Kidney (tissue), 14 donors: ENCODE results near the gene FAM219A. TPM values are rescaled to one million over a fixed set of nuclear protein-coding genes. Genes with fewer than 3 reads are reported as not detected.
"Not testable (repeated sequence)": the region's sequence is repeated elsewhere in the genome, so short reads cannot be mapped to it uniquely, and the experiment has no call there.

Experiments used
- DNase-seq, 5 donors: peaks; one replicate each; pipeline ENCODE4 v3.0.0-alpha.2; 2013 to 2020
- FAIRE-seq: peaks from 2 replicates; lab custom pipeline; 2012; peaks lifted over from hg19 to GRCh38; lab: Jason Lieb, UNC
- H3K27ac ChIP-seq, 2 donors: one replicate each; pipeline ENCODE4 v1.7.0; 2013; ENCODE audit warnings: low read depth in 2 of 2, low read length in 2 of 2, inconsistent platforms in 1 of 2
- H3K27me3 ChIP-seq: one replicate; pipeline ENCODE4 v1.7.1; 2013; ENCODE audit warnings: low read length, inconsistent platforms; ENCODE audit not compliant: control insufficient read depth, insufficient read depth
- H3K36me3 ChIP-seq, 3 donors: one replicate each; pipeline versions ENCODE4 v1.7.0 to v1.7.1; 2013; ENCODE audit warnings: low read length in 3 of 3, control low read depth in 1 of 3, inconsistent platforms in 1 of 3; ENCODE audit not compliant: insufficient read depth in 3 of 3, control insufficient read depth in 2 of 3
- H3K4me1 ChIP-seq, 3 donors: one replicate each; pipeline versions ENCODE4 v1.7.0 to v1.7.1; 2013; ENCODE audit warnings: low read length in 3 of 3, inconsistent platforms in 1 of 3, low read depth in 1 of 3; ENCODE audit not compliant: control insufficient read depth in 2 of 3, insufficient read depth in 2 of 3
- H3K4me3 ChIP-seq, 3 donors: one replicate each; pipeline versions ENCODE4 v1.7.0 to v1.8.1; 2013; ENCODE audit warnings: low read length in 3 of 3, control low read depth in 1 of 3, inconsistent platforms in 1 of 3
- H3K9ac ChIP-seq, 3 donors: one replicate each; pipeline versions ENCODE4 v1.7.0 to v1.7.1; 2013; ENCODE audit warnings: low read length in 3 of 3, control low read depth in 1 of 3, inconsistent platforms in 1 of 3
- H3K9me3 ChIP-seq, 3 donors: one replicate each; pipeline versions ENCODE4 v1.7.0 to v1.7.1; 2013; ENCODE audit warnings: low read length in 3 of 3, control low read depth in 1 of 3, inconsistent platforms in 1 of 3; ENCODE audit not compliant: control insufficient read depth in 2 of 3, insufficient read depth in 1 of 3
- intact Hi-C: fragments of 100-400 bp; cut with DNase I; formaldehyde crosslinking; loops from one replicate; pipeline ENCODE4 v1.11.1; 2022
- polyA plus RNA-seq: library from polyadenylated mRNA; stranded (reverse); fragments of 350-450 nt; fragmentation: Illumina TruSeq; extraction: RNeasy Lipid Tissue Mini Kit (QIAGEN cat#74804); gene quantifications from one replicate; pipeline ENCODE4 v1.2.3, GENCODE V29; 2014; ENCODE audit warnings: low read depth, low replicate concordance; ENCODE audit not compliant: insufficient read depth
- total RNA-seq: library from RNA; stranded (reverse); fragmentation: NEBNext Ultra II Directional; extraction: Animal tissue kit (Norgen Biotek cat#: 25700); gene quantifications from one replicate; pipeline ENCODE4 v1.2.1, GENCODE V29; 2021
- TF ChIP-seq, protein P1 (sequence below): IDR thresholded peaks from 3 replicates; pipeline ENCODE4 v1.5.1; 2012; ENCODE audit warnings: mild to moderate bottlenecking, moderate library complexity, borderline replicate concordance; ENCODE audit not compliant: insufficient read depth; ENCODE audit errors: extremely low read depth
- donor health status: control.
- donor health status: control.
- donor health status: control.
- donor health status: control.
- donor health status: control.
- donor health status: DM: yes; HTN: yes; CAD: no.
- donor health status: Normal renal cell carcinoma (clear cell type).

The FAM219A gene
- total and polyA plus RNA-seq, 2 donors from 2014 or later = 8.7 to 21.1 TPM

DNA sequence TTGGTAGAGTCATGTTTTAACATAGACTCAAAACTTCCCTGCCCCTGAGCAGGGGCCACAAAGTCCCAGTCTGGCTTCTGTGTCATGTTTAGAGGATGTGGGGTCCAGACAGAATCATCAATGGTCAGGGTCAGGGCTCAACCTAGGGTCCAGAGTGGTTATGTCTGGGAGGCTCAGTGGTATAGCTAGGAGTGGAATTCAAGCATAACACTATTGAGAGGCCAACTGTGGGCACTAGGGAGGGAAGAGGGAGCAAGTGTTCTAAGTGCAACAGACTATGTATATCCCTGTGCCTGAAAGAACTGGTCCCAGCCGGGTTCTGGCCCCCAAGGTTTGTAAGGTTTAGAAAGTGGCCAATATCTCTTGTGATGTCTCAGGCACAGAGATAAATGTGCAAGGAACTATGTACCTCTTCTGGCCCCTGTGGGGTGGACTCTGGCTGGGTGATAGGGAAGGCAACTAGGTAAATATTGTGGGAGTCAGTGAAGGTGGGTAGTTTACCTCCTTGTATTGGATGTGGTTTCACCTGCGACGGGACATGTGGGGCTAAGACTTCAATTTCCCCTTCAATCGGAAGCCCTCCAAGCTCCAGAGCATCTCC lies 95.7 kb downstream of the FAM219A start:
- TF ChIP-seq, protein P1, sequence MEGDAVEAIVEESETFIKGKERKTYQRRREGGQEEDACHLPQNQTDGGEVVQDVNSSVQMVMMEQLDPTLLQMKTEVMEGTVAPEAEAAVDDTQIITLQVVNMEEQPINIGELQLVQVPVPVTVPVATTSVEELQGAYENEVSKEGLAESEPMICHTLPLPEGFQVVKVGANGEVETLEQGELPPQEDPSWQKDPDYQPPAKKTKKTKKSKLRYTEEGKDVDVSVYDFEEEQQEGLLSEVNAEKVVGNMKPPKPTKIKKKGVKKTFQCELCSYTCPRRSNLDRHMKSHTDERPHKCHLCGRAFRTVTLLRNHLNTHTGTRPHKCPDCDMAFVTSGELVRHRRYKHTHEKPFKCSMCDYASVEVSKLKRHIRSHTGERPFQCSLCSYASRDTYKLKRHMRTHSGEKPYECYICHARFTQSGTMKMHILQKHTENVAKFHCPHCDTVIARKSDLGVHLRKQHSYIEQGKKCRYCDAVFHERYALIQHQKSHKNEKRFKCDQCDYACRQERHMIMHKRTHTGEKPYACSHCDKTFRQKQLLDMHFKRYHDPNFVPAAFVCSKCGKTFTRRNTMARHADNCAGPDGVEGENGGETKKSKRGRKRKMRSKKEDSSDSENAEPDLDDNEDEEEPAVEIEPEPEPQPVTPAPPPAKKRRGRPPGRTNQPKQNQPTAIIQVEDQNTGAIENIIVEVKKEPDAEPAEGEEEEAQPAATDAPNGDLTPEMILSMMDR = no peak
- FAIRE-seq (no peak), DNase-seq (peak in 1 of 5 donors; percentile 7)
- H3K9me3 ChIP-seq = no peaks in the 10 kb centered on the region
- no peak overlapping the region for H3K9ac ChIP-seq
- no peak overlapping the region for H3K4me3 ChIP-seq
- peaks cover 0 to 5% (median 0%) of the 10 kb centered on the region in 3 donors for H3K4me1 ChIP-seq
- H3K36me3 ChIP-seq = no peaks in the 10 kb centered on the region
- H3K27me3 ChIP-seq = no peaks in the 10 kb centered on the region
- no peak overlapping the region for H3K27ac ChIP-seq
- intact Hi-C loops = no loop called here

DNA sequence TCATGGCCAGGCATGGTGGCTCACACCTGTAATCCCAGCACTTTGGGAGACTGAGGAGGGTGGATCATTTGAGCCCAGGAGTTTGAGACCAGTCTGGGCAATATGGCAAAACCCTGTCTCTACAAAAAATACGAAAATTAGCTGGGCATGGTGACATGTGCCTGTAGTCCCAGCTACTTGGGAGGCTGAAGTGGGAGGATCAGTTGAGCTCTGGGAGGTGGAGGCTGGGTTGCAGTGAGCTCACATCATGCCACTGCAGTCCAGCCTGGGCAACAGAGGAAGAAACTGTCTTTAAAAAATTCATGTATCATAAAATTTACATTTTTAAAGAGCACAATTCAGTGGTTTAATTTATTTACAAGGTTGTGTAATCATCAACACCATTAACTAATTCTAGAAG lies 105.4 kb downstream of the FAM219A start:
- H3K4me3 ChIP-seq, DNase-seq, H3K27ac ChIP-seq, H3K36me3 ChIP-seq, H3K9ac ChIP-seq, H3K9me3 ChIP-seq, FAIRE-seq, H3K4me1 ChIP-seq, intact Hi-C loops, H3K27me3 ChIP-seq: not testable (repeated sequence)

DNA sequence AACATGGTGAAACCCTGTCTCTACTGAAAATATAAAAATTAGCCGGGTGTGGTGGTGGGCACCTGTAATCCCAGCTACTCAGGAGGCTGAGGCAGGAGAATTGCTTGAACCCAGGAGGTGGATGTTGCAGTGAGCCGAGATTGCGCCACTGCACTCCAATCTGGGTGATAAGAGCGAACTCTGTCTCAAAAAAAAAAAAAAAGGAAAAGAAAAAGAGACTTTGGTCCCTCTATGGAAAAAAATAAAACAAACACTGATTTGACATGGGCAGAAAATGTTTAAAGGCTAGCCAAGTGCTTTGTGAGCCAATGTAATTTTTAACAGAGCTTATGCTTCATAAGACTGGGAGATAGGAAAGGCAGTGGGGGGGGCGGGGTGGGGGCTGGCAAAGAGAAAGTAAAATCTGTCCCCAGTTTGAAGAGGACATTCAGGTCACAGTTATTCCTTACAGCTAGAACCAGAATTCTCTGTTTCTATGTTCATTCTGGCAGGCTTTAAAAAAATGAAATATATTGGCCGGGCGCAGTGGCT lies 106.2 kb downstream of the FAM219A start:
- FAIRE-seq, H3K4me1 ChIP-seq, H3K9me3 ChIP-seq, H3K9ac ChIP-seq, H3K27me3 ChIP-seq, DNase-seq, intact Hi-C loops, H3K36me3 ChIP-seq: not testable (repeated sequence)
- peak overlapping the region in 1 of 3 donors; percentile 46 for H3K4me3 ChIP-seq
- peak overlapping the region in 1 of 2 donors; percentile 43 for H3K27ac ChIP-seq

DNA sequence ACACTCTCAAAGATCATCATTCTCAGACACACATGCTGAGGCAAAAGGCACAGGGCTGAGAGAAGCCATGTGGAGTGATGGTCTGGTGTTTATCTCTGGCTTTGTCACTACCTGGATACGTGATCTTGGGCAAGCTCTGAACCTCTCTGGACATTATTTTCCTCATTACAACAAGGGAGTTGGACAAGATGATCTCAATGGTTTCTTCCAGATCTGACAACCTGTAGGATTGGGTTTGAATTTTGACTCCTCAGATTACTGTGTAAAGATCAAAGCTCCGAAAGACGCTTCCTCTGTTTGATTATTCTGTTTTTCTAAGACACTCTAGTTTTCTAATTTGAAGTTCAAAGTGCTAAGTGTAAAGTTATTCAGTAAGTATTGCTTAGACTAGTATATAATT lies 109.0 kb downstream of the FAM219A start:
- FAIRE-seq (no peak), DNase-seq (no peak)
- Histone ChIP-seq H3K4me1 (peaks cover 0 to 10% (median 8%) of the 10 kb centered on the region in 3 donors), H3K27ac (no peak overlapping the region), H3K4me3 (no peak overlapping the region), H3K27me3 (no peaks in the 10 kb centered on the region), H3K9ac (no peak overlapping the region), H3K9me3 (no peaks in the 10 kb centered on the region), H3K36me3 (no peaks in the 10 kb centered on the region)
- intact Hi-C loops = no loop called here
- TF ChIP-seq, protein P1 = no peak

Other genes starting within 250 kb of the FAM219A start
- gene KIF24, start 129.3 kb downstream of the FAM219A start, total RNA-seq = 2.8 TPM
- gene KIF24, start 129.3 kb downstream of the FAM219A start, polyA plus RNA-seq = 0.58 TPM
- gene NUDT2, start 129.0 kb downstream of the FAM219A start, total RNA-seq = 12.6 TPM
- gene NUDT2, start 129.0 kb downstream of the FAM219A start, polyA plus RNA-seq = 32.1 TPM
- gene MYORG, start 81.7 kb downstream of the FAM219A start, total RNA-seq = 8.1 TPM
- 13.5 TPM for gene MYORG, start 81.7 kb downstream of the FAM219A start, polyA plus RNA-seq
- gene DNAI1, start 235 bp upstream of the FAM219A start, total RNA-seq = 3.0 TPM
- 2.4 TPM for gene DNAI1, start 235 bp upstream of the FAM219A start, polyA plus RNA-seq
- gene ENHO, start 64.4 kb upstream of the FAM219A start, total RNA-seq = 0.22 TPM
- 2.7 TPM for gene ENHO, start 64.4 kb upstream of the FAM219A start, polyA plus RNA-seq
- 3.7 TPM for gene CNTFR, start 131.2 kb upstream of the FAM219A start, total RNA-seq
- 1.7 TPM for gene CNTFR, start 131.2 kb upstream of the FAM219A start, polyA plus RNA-seq
- 21.9 TPM for gene RPP25L, start 153.5 kb upstream of the FAM219A start, total RNA-seq
- 73.8 TPM for gene RPP25L, start 153.5 kb upstream of the FAM219A start, polyA plus RNA-seq
- gene DCTN3, start 161.9 kb upstream of the FAM219A start, total RNA-seq = 92.0 TPM
- gene DCTN3, start 161.9 kb upstream of the FAM219A start, polyA plus RNA-seq = 175 TPM
- not detected for gene ARID3C, start 170.5 kb upstream of the FAM219A start, total RNA-seq
- gene ARID3C, start 170.5 kb upstream of the FAM219A start, polyA plus RNA-seq = not detected
- 40.6 TPM for gene SIGMAR1, start 179.2 kb upstream of the FAM219A start, total RNA-seq
- gene SIGMAR1, start 179.2 kb upstream of the FAM219A start, polyA plus RNA-seq = 43.3 TPM
- 49.2 TPM for gene GALT, start 188.1 kb upstream of the FAM219A start, total RNA-seq
- 83.7 TPM for gene GALT, start 188.1 kb upstream of the FAM219A start, polyA plus RNA-seq
- 15.2 TPM for gene IL11RA, start 193.6 kb upstream of the FAM219A start, total RNA-seq
- 17.7 TPM for gene IL11RA, start 193.6 kb upstream of the FAM219A start, polyA plus RNA-seq
- not detected for gene CCL27, start 204.1 kb upstream of the FAM219A start, total RNA-seq
- not detected for gene CCL27, start 204.1 kb upstream of the FAM219A start, polyA plus RNA-seq
- gene CCL19, start 232.7 kb upstream of the FAM219A start, total RNA-seq = 60.8 TPM
- gene CCL19, start 232.7 kb upstream of the FAM219A start, polyA plus RNA-seq = 11.4 TPM